HL-60 (cell line): ENCODE results near the gene HSD17B13.
"Not testable (repeated sequence)": the region's sequence is repeated elsewhere in the genome, so short reads cannot be mapped to it uniquely, and the experiment has no call there.

Experiments
- DNase-seq, 2 experiments: peaks; one replicate each; pipeline ENCODE4 v3.0.0-alpha.2; 2010 to 2020; ENCODE audit warnings: low read depth in 1 of 2, low spot score in 1 of 2
- H3K27ac ChIP-seq: fragments of 250-450 bp; sonication (Bioruptor Pico); replicated peaks from 2 replicates; pipeline ENCODE4 v1.5.1; 2020; ENCODE audit warnings: mild to moderate bottlenecking, moderate library complexity
- H3K27me3 ChIP-seq: fragments of 250-450 bp; sonication (Bioruptor Pico); 2 replicates; pipeline ENCODE4 v1.5.1; 2021; ENCODE audit warnings: mild to moderate bottlenecking, moderate library complexity; ENCODE audit not compliant: insufficient read depth, poor library complexity, severe bottlenecking
- H3K4me3 ChIP-seq: replicated peaks from 2 replicates; pipeline ENCODE4 v1.5.1; 2011; ENCODE audit warnings: mild to moderate bottlenecking, control low read depth, low read length; ENCODE audit not compliant: insufficient read depth
- CTCF ChIP-seq: IDR thresholded peaks from one replicate; pipeline ENCODE4 v1.5.1; 2011; ENCODE audit warnings: low read length, control low read depth, inconsistent platforms; ENCODE audit not compliant: insufficient read depth
- GABPA ChIP-seq: IDR thresholded peaks from 2 replicates; pipeline ENCODE4 v1.6.1; 2012; ENCODE audit warnings: low read depth
- POLR2AphosphoS5 ChIP-seq: IDR thresholded peaks from 2 replicates; pipeline ENCODE4 v1.6.1; 2012; ENCODE audit warnings: low read depth
- REST ChIP-seq: IDR thresholded peaks from 2 replicates; pipeline ENCODE4 v1.6.1; 2012; ENCODE audit warnings: low read depth; ENCODE audit not compliant: insufficient replicate concordance
- SPI1 ChIP-seq: IDR thresholded peaks from 2 replicates; pipeline ENCODE4 v1.6.1; 2012; ENCODE audit warnings: low read depth, mild to moderate bottlenecking, borderline replicate concordance

HSD17B13 gene

GRCh38 chr4:87321888-87322287 is 794 bp downstream of the HSD17B13 start:
- DNase-seq: no peak
- H3K27ac ChIP-seq: no peak overlapping the region
- no peak overlapping the region for H3K4me3 ChIP-seq
- TF ChIP-seq SPI1 (no peak), POLR2AphosphoS5 (no peak), CTCF (no peak), REST (no peak), GABPA (no peak)
- H3K27me3 ChIP-seq: no peaks in the 10 kb centered on the region

GRCh38 chr4:87317527-87317926 is 5.2 kb downstream of the HSD17B13 start:
- no peak for DNase-seq
- Histone ChIP-seq H3K4me3 (no peak overlapping the region), H3K27me3 (no peaks in the 10 kb centered on the region), H3K27ac (no peak overlapping the region)
- TF ChIP-seq POLR2AphosphoS5 (no peak), REST (no peak), SPI1 (no peak), GABPA (no peak), CTCF (no peak)

GRCh38 chr4:87316961-87317360 is 5.7 kb downstream of the HSD17B13 start:
- no peak overlapping the region for H3K27ac ChIP-seq
- H3K4me3 ChIP-seq: no peak overlapping the region
- no peaks in the 10 kb centered on the region for H3K27me3 ChIP-seq
- DNase-seq: no peak
- TF ChIP-seq POLR2AphosphoS5 (no peak), GABPA (no peak), CTCF (no peak), REST (no peak), SPI1 (no peak)

GRCh38 chr4:87315000-87315399 is 7.7 kb downstream of the HSD17B13 start:
- not testable (repeated sequence) for DNase-seq, H3K27ac ChIP-seq, H3K27me3 ChIP-seq, H3K4me3 ChIP-seq
